Measurements from ENCODE around the gene BRSK1.

Gene BRSK1

GRCh38 chr19:55306712-55307111, 22.9 kb downstream of the BRSK1 start:
- no peak overlapping the region for H3K4me3 ChIP-seq (ENCODE audit: low read depth, low read length)
- in situ Hi-C loops (cut with HindIII; ENCODE audit: low sequenced_read_pairs) = no loop called here
- TF ChIP-seq, protein P1, sequence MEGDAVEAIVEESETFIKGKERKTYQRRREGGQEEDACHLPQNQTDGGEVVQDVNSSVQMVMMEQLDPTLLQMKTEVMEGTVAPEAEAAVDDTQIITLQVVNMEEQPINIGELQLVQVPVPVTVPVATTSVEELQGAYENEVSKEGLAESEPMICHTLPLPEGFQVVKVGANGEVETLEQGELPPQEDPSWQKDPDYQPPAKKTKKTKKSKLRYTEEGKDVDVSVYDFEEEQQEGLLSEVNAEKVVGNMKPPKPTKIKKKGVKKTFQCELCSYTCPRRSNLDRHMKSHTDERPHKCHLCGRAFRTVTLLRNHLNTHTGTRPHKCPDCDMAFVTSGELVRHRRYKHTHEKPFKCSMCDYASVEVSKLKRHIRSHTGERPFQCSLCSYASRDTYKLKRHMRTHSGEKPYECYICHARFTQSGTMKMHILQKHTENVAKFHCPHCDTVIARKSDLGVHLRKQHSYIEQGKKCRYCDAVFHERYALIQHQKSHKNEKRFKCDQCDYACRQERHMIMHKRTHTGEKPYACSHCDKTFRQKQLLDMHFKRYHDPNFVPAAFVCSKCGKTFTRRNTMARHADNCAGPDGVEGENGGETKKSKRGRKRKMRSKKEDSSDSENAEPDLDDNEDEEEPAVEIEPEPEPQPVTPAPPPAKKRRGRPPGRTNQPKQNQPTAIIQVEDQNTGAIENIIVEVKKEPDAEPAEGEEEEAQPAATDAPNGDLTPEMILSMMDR (IDR thresholded peaks at IDR 0.05; ENCODE audit: low read depth, low read length, missing control alignments) = no peak
- no peak for DNase-seq (ENCODE audit: low read depth)

- no peak for DNase-seq (ENCODE audit: low read depth)
- in situ Hi-C loops (cut with HindIII; ENCODE audit: low sequenced_read_pairs) = no loop called here
- TF ChIP-seq, protein P1 (IDR thresholded peaks at IDR 0.05; ENCODE audit: low read depth, low read length, missing control alignments) = no peak
- no peak overlapping the region for H3K4me3 ChIP-seq (ENCODE audit: low read depth, low read length)
Observed at GRCh38 chr19:55308281-55308680, 24.5 kb downstream of the BRSK1 start.

- H3K4me3 ChIP-seq (ENCODE audit: low read depth, low read length) = no peak overlapping the region
- in situ Hi-C loops (cut with HindIII; ENCODE audit: low sequenced_read_pairs) = no loop called here
- TF ChIP-seq, protein P1 (IDR thresholded peaks at IDR 0.05; ENCODE audit: low read depth, low read length, missing control alignments) = no peak
- no peak for DNase-seq (ENCODE audit: low read depth)
Observed at GRCh38 chr19:55309448-55309847, 25.7 kb downstream of the BRSK1 start.

GRCh38 chr19:55310498-55310897, 26.7 kb downstream of the BRSK1 start:
- no peak for DNase-seq (ENCODE audit: low read depth)
- in situ Hi-C loops (cut with HindIII; ENCODE audit: low sequenced_read_pairs) = no loop called here
- TF ChIP-seq, protein P1 (IDR thresholded peaks at IDR 0.05; ENCODE audit: low read depth, low read length, missing control alignments) = no peak

GRCh38 chr19:55311397-55311796, 27.6 kb downstream of the BRSK1 start:
- no peak overlapping the region for H3K4me3 ChIP-seq (ENCODE audit: low read depth, low read length)
- TF ChIP-seq, protein P1 (IDR thresholded peaks at IDR 0.05; ENCODE audit: low read depth, low read length, missing control alignments) = no peak
- no peak for DNase-seq (ENCODE audit: low read depth)
- in situ Hi-C loops (cut with HindIII; ENCODE audit: low sequenced_read_pairs) = no loop called here

More at GRCh38 chr19:55310498-55310897, 26.7 kb downstream of the BRSK1 start:
- no peak overlapping the region for H3K4me3 ChIP-seq (ENCODE audit: low read depth, low read length)

DNA sequence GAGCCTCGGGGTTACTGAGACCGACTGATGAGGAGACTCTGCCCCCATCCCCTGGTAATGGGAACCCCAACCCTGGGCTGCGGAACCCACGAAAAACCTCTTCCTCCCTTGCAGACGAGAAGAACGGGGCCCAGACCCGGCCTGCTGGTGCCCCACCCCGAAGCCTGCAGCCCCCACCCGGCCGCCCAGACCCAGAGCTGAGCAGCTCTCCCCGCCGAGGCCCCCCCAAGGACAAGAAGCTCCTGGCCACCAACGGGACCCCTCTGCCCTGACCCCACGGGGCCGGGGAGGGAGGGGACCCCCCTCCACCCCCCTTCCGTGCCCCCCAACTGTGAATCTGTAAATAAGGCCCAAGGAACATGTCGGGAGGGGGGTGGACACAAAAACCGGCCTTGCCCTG, 28.0 kb downstream of the BRSK1 start:
- TF ChIP-seq, protein P1 (IDR thresholded peaks at IDR 0.05; ENCODE audit: low read depth, low read length, missing control alignments) = no peak
- DNase-seq (ENCODE audit: low read depth) = no peak
- no peak overlapping the region for H3K4me3 ChIP-seq (ENCODE audit: low read depth, low read length)
- in situ Hi-C loops (cut with HindIII; ENCODE audit: low sequenced_read_pairs) = no loop called here

Measured in astrocyte of the cerebellum (primary cell).